NOMO-1 treated with dmso at 0.1 percent for 144 hours (cell line): Measurements from ENCODE around the gene IL7R.
"Not testable (repeated sequence)": the region's sequence is repeated elsewhere in the genome, so short reads cannot be mapped to it uniquely, and the experiment has no call there.

Experiments
- DNase-seq: peaks from one replicate; lab custom pipeline; 2025; ENCODE audit not compliant: unreplicated experiment; lab: John Stamatoyannopoulos, UW

IL7R gene

DNA sequence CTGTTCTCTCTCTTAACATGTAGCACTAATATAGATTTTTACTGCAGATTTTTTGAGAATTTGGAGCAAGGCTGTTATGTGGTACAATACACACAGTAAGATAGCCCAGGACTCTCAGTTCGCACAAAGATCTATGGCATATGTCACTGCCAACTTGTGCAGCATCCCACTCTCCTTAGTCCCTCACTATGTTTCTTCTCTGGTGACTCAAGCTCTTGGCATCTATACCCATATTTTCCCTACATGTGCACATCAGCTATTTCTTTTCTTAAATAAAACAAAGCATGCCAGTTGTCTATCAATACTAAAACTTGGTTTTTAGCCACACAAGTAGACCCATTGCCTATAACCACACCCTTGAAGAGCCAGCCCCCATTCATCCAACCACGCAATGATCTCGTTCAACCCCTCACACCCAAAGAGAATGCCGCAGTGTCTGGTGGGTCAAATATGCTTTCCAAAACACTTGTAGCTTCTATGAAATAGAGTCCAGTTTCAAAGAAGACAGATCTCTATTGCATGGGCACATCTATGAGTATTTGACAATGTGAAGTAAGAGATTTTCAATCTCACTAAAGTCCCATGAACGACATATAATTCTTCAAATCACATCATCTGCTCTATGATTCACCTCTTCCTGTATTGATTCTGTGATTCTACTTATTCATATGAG, 18.2 kb upstream of the IL7R start:
- no peak for DNase-seq

DNA sequence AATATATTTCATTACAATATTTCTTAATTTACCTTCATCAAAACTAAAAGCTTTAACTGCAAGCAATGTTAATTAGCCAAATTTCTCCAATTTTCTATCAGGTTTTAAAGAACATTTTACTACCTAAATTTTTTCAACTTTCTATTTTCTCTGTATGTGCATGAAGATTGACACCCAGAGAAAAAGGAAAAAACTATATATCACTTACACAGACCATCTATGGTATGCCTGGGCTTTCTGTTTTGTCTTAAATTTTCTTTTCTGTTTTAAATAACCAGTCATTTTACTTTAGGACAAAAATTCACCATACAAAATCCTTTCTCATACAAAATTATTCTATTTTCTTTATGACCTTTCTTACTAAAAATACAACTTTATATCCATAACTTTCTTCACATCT, 13.8 kb upstream of the IL7R start:
- DNase-seq, result no peak

- DNase-seq, result not testable (repeated sequence)
Observed at GRCh38 chr5:35845508-35845907, 11.2 kb upstream of the IL7R start.

DNA sequence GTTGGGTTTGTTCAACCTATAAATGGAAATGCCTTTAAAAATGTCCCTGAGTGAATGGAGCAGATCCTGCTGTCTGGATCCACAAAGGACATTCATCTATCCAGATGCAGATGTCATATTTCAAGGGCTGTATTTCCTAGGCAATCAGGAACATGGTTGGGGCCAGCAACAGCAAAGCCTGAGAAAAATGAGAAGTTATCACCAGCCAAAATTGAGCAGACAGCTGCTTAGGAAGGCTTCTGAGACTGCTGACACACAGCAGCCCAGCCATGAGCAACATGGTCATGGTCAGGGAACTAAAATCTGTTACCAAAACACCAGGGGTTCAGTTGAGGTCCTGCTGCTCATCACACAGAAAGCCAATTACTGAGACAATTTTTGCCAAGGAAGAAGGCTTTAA, 9.2 kb upstream of the IL7R start:
- no peak for DNase-seq

GRCh38 chr5:35847961-35848360, 8.7 kb upstream of the IL7R start:
- no peak for DNase-seq

- DNase-seq, result no peak
Observed at GRCh38 chr5:35849860-35850259, 6.8 kb upstream of the IL7R start.

DNA sequence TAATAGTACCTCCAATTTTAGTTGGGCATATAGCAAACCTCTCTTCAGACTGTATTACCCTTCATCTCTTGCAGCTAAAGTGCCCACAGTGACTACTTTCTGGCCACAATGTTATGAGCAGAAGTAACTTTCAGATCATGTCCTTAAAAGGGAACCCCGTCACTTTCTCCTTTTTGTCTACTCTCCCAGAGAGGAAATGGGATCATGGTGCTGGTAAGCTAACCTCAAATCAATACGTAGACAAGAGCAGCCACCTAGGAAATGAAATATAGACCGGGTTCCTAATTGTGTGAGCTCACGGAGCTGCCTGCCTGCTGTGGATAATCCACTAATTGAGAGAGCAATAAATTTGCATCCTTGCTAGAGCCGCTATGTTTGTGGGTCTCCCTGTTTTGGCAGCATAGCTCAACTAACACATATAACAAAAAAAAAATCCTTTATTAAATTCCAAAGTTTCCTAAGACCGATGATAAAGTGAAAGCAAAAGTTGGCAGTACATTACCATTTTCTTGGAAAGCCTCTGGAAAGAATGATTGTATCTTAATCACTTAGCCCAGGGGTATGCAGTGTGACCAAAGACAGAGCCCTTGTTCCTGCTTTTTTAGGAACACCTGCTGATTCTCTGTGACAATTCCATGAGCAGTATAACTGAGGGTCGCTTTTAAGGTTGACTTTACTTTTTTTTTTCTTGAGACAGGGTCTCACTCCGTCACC, 5.6 kb upstream of the IL7R start:
- no peak for DNase-seq

- DNase-seq, result peak; percentile 19
Observed at GRCh38 chr5:35852084-35852734, 4.5 kb upstream of the IL7R start.

DNA sequence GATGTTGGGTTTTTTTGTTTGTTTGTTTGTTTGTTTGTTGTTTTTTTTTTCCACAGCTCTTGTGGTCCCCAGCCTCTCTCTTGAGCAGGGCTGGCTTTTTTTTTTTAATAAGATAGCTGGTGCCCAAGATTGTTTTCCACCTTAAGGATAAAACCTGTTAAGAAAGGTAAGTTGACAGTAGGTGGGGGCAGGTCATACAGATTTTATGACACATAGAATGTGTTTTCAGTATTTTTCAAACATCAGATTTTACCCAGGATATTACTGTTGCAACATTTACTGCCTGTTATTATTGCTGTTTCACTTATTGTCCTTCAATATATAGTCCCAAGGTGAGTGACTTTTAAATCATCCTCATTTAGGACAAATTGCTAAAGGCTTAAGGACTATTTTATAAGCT, 3.9 kb upstream of the IL7R start:
- DNase-seq, result no peak

DNA sequence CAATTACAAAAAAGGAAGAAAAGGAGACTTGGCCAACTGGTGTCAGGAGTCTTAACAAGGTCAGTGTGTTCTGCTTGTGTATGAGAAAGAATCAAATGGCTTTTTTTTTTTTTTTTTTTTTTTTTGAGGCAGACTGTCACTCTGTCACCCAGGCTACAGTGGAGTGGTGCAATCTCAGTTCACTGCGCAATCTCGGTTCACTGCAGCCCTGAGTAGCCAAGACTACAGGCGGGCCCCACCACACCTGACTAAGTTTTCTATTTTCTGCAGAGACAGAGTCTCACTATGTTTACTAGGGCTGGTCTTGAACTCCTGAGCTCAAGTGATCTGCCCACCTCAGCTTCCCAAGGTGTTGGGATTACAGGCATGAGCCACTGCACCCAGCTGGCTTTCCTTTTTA, 3.1 kb upstream of the IL7R start:
- DNase-seq, result no peak

- DNase-seq, result no peak
Observed at GRCh38 chr5:35854248-35854647, 2.4 kb upstream of the IL7R start.

GRCh38 chr5:35855187-35855586, 1.5 kb upstream of the IL7R start:
- no peak for DNase-seq

DNA sequence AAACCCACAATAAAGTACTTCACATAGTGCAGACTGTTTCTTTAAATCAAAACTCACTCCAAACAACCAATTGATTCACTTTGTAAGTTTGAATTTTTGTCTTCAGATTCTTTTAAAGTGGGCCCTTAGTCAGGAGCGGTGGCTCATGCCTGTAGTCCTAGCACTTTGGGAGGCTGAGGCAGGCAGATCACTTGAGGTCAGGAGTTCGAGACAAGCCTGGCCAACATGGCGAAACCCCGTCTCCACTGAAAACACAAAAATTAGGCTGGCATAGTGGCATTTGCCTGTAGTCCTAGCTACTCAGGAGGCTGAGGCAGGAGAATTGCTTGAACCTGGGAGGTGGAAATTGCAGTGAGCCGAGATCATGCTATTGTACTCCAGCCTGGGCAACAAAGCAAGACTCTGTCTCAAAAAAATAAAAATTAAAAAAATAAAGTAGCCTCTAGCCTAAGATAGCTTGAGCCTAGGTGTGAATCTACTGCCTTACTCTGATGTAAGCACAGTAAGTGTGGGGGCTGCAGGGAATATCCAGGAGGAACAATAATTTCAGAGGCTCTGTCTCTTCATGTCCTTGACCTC, 416 bp upstream of the IL7R start:
- not testable (repeated sequence) for DNase-seq

DNA sequence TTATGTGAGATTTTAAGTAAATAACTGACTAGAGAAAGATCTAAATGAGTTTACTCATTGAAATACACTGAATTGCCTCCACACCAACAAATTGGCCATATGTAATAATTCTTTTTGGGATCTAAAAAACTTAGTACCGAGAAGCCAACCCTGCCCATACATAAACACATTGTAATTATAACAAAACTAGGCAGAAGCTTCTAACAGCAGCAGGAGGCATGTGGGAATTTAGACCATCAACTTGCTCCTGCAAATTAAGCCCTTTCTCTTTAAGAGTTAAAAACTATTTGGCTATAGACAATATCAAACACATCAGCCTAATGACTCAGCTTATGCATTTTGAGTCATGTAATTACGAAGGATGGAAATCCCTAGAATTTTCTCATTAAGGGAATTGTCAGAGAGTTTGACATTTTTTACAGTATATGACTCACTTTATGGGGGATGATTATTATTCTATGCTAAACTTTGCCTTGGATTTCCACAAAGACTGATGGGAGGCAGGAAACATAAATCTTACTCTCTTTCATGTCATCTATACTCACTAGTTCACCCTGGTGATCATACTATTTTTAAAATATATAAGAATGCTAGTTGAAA, 1.0 kb downstream of the IL7R start:
- DNase-seq, result no peak

- DNase-seq, result no peak
Observed at GRCh38 chr5:35859101-35859661, 2.5 kb downstream of the IL7R start.

GRCh38 chr5:35860686-35861085, 4.0 kb downstream of the IL7R start:
- DNase-seq, result no peak

DNA sequence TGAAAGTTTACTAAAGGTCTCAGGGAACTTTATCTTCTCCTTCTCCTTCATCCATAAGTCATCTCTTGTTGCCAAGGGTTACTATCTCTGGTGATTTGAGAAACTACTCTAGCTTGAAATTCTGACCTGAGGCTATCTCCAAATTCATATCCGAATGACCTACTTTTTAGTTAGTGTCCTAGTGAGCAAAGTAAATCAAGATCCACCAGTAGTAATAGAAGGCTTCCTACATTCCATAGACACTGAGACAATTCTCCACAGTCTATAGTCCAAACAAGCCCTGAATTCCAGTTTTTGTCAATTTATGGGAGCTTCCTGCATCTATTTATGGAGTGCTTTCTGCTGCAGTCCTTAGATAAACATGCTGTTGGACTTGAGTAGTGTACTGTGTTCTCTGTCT, 5.0 kb downstream of the IL7R start:
- no peak for DNase-seq

GRCh38 chr5:35862126-35862525, 5.4 kb downstream of the IL7R start:
- DNase-seq, result no peak

GRCh38 chr5:35863159-35863558, 6.5 kb downstream of the IL7R start:
- peak; percentile 35 for DNase-seq

DNA sequence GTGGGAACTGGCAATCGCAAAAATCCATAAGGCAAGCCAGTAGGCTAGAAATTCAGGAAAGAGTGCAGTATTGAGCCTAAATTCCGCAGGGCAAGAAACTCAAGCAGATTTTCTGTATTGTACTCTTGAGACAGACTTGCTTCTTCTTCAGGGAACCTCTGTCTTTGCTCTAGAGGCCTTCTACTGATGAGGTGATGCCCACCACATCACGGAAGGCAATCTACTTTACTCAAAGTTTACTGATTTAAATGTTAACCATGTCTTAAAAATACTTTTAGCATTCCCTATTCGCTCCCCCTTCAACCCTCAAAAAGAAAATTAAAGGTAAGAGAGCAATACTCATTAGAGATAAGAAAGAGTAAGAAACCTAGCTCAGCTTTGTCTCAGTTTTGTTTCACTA, 11.3 kb downstream of the IL7R start:
- DNase-seq, result no peak

- no peak for DNase-seq
Observed at GRCh38 chr5:35869685-35870277, 13.1 kb downstream of the IL7R start.
